CD14-positive monocyte (primary cell): ENCODE results near the gene ZSCAN22. TPM values are rescaled to one million over a fixed set of nuclear protein-coding genes. Genes with fewer than 3 reads are reported as not detected.
"Not testable (repeated sequence)": the region's sequence is repeated elsewhere in the genome, so short reads cannot be mapped to it uniquely, and the experiment has no call there.

Experiments used
- DNase-seq, 3 donors: peaks; one replicate each; pipeline ENCODE4 v3.0.0-alpha.2; 2011 to 2022
- H2AFZ ChIP-seq: 2 replicates; pipeline ENCODE4 v1.6.0; 2012; ENCODE audit warnings: mild to moderate bottlenecking, low read depth, low read length, inconsistent platforms; ENCODE audit not compliant: insufficient read depth, poor library complexity, severe bottlenecking
- H3K27ac ChIP-seq, 2 donors: 1 replicate in 1 of 2; 2 replicates in 1 of 2; pipeline ENCODE4 v1.5.1; 2012 to 2013; ENCODE audit warnings: low read length in 2 of 2, control low read depth in 1 of 2, inconsistent platforms in 1 of 2, low read depth in 1 of 2, mild to moderate bottlenecking in 1 of 2
- H3K27me3 ChIP-seq, 2 donors: one replicate each; pipeline versions ENCODE4 v1.6.0 to v1.6.1; 2011 to 2013; ENCODE audit warnings: low read length in 2 of 2; ENCODE audit not compliant: control insufficient read depth in 2 of 2, insufficient read depth in 2 of 2
- H3K36me3 ChIP-seq, 2 donors: replicated peaks in 1 of 2; 1 replicate in 1 of 2; 2 replicates in 1 of 2; pipeline versions ENCODE4 v1.5.1 to v1.6.1; 2012 to 2013; ENCODE audit warnings: low read length in 2 of 2, control low read depth in 1 of 2, inconsistent platforms in 1 of 2, mild to moderate bottlenecking in 1 of 2; ENCODE audit not compliant: insufficient read depth in 2 of 2, control insufficient read depth in 1 of 2
- H3K4me1 ChIP-seq, 2 donors: 1 replicate in 1 of 2; 2 replicates in 1 of 2; pipeline versions ENCODE4 v1.5.1 to v1.6.1; 2012 to 2013; ENCODE audit warnings: low read length in 2 of 2, control low read depth in 1 of 2, inconsistent platforms in 1 of 2, mild to moderate bottlenecking in 1 of 2, moderate library complexity in 1 of 2; ENCODE audit not compliant: insufficient read depth in 2 of 2, control insufficient read depth in 1 of 2
- H3K4me2 ChIP-seq: replicated peaks from 2 replicates; pipeline ENCODE3; 2012; ENCODE audit warnings: low read length, moderate library complexity, mild to moderate bottlenecking; ENCODE audit not compliant: poor library complexity, severe bottlenecking; ENCODE audit errors: extremely low read depth
- H3K4me3 ChIP-seq, 3 experiments: fragments of 200-600 bp in 1 of 3; sonication (generic) in 1 of 3; replicated peaks in 1 of 3; 1 replicate in 2 of 3; 2 replicates in 1 of 3; pipeline ENCODE4 v1.5.1; 2011 to 2013; ENCODE audit warnings: low read length in 3 of 3, mild to moderate bottlenecking in 3 of 3, control low read depth in 2 of 3, low read depth in 2 of 3, inconsistent platforms in 1 of 3, moderate library complexity in 1 of 3
- H3K79me2 ChIP-seq: 2 replicates; pipeline ENCODE4 v1.6.0; 2012; ENCODE audit warnings: mild to moderate bottlenecking, control low read depth, inconsistent platforms, low read length, moderate library complexity; ENCODE audit not compliant: insufficient read depth
- H3K9ac ChIP-seq: 2 replicates; pipeline ENCODE4 v1.6.0; 2017; ENCODE audit warnings: low read length, mild to moderate bottlenecking; ENCODE audit not compliant: insufficient read depth, poor library complexity, severe bottlenecking
- H3K9me3 ChIP-seq, 2 donors: replicated peaks in 1 of 2; 1 replicate in 1 of 2; 2 replicates in 1 of 2; pipeline versions ENCODE4 v1.5.1 to v1.6.1; 2012 to 2013; ENCODE audit warnings: low read length in 2 of 2, control low read depth in 1 of 2; ENCODE audit not compliant: control insufficient read depth in 1 of 2, insufficient read depth in 1 of 2
- H4K20me1 ChIP-seq: 2 replicates; pipeline ENCODE4 v1.6.0; 2012; ENCODE audit warnings: mild to moderate bottlenecking, low read length, control low read depth, moderate library complexity; ENCODE audit not compliant: insufficient read depth
- H3K27ac Mint-ChIP-seq, 7 donors: one replicate each; pipeline ENCODE4 v1.8.0; 2020; ENCODE audit warnings: mild to moderate bottlenecking in 7 of 7, mixed read lengths in 7 of 7, moderate library complexity in 6 of 7, inconsistent platforms in 2 of 7
- H3K27me3 Mint-ChIP-seq, 3 donors: one replicate each; pipeline ENCODE4 v1.8.0; 2021 to 2022; ENCODE audit warnings: low read depth in 3 of 3, mild to moderate bottlenecking in 3 of 3, mixed read lengths in 3 of 3, moderate library complexity in 3 of 3, inconsistent platforms in 1 of 3
- H3K36me3 Mint-ChIP-seq, 2 donors: one replicate each; pipeline ENCODE4 v1.8.0; 2020; ENCODE audit warnings: mixed read lengths in 2 of 2, inconsistent platforms in 1 of 2, mild to moderate bottlenecking in 1 of 2
- H3K4me1 Mint-ChIP-seq: one replicate; pipeline ENCODE4 v1.8.0; 2020; ENCODE audit warnings: mild to moderate bottlenecking, mixed read lengths
- H3K4me3 Mint-ChIP-seq, 2 donors: one replicate each; pipeline ENCODE4 v1.8.0; 2020; ENCODE audit warnings: mild to moderate bottlenecking in 2 of 2, mixed read lengths in 2 of 2, moderate library complexity in 1 of 2
- H3K9me3 Mint-ChIP-seq, 7 donors: one replicate each; pipeline ENCODE4 v1.8.0; 2020 to 2022; ENCODE audit warnings: mixed read lengths in 7 of 7, mild to moderate bottlenecking in 6 of 7, moderate library complexity in 6 of 7, inconsistent platforms in 2 of 7
- CTCF ChIP-seq: fragments of 200-600 bp; IDR thresholded peaks from one replicate; pipeline ENCODE4 v1.8.0; 2022; ENCODE audit warnings: antibody characterized with exemption, mild to moderate bottlenecking
- WGBS: methylation state at CpG from one replicate; pipeline ENCODE4 v1.1.5; 2013; ENCODE audit warnings: missing lambda C conversion rate; ENCODE audit not compliant: insufficient coverage; 5-methylcytosine and 5-hydroxymethylcytosine counted together
- intact Hi-C, 2 donors: fragments of 100-400 bp; cut with micrococcal nuclease; formaldehyde crosslinking; loops; one replicate each; pipeline versions ENCODE4 v1.15.0 to v1.15.1; 2023
- polyA plus RNA-seq, 3 donors: library from polyadenylated mRNA; depleted of rRNA in 1 of 3; unstranded in 2 of 3; stranded (reverse) in 1 of 3; fragments of 300-500 nt in 2 of 3; fragments of >200 nt in 1 of 3; fragmentation: Illumina TruSeq in 2 of 3; gene quantifications; 1 replicate in 2 of 3; 2 replicates in 1 of 3; pipeline ENCODE4 v1.2.3, GENCODE V29; 2012 to 2021

The ZSCAN22 gene
- polyA plus RNA-seq, 3 donors: 0.58 to 1.2 (median 0.99) TPM

GRCh38 chr19:58346961-58347929, 20.5 kb downstream of the ZSCAN22 start:
- intact Hi-C loops: no loop called here
- no peaks in the 10 kb centered on the region for H3K79me2 ChIP-seq
- peaks cover 0 to 5% of the 10 kb centered on the region in 2 donors for H3K36me3 ChIP-seq
- H4K20me1 ChIP-seq: no peaks in the 10 kb centered on the region
- TF ChIP-seq CTCF: no peak
- H3K4me3 ChIP-seq: peak overlapping the region; percentile 62 to 89 (median 73)
- Mint-ChIP-seq H3K4me3 (peak overlapping the region; percentile 93 to 98), H3K27me3 (peaks cover 7 to 39% (median 16%) of the 10 kb centered on the region in 3 donors), H3K36me3 (peaks cover 13 to 24% of the 10 kb centered on the region in 2 donors), H3K4me1 (peaks cover 30% of the 10 kb centered on the region), H3K27ac (peak overlapping the region; percentile 55 to 88 (median 84)), H3K9me3 (peaks cover 0 to 16% (median 4%) of the 10 kb centered on the region in 7 donors)
- peak overlapping the region; percentile 98 for H3K4me2 ChIP-seq
- peak overlapping the region; percentile 70 for H3K9ac ChIP-seq
- H3K27me3 ChIP-seq: peaks cover 0 to 26% of the 10 kb centered on the region in 2 donors
- WGBS: under 1% methylated on average over 76 of the region's 82 CpGs
- peak overlapping the region; percentile 94 for H2AFZ ChIP-seq
- peak; percentile 47 to 57 (median 47) for DNase-seq
- peak overlapping the region in 1 of 2 donors; percentile 75 for H3K27ac ChIP-seq
- peaks cover 16 to 31% of the 10 kb centered on the region in 2 donors for H3K4me1 ChIP-seq
- no peaks in the 10 kb centered on the region for H3K9me3 ChIP-seq

- H2AFZ ChIP-seq: peak overlapping the region; percentile 94
- H3K9me3 ChIP-seq, H3K36me3 ChIP-seq, H3K79me2 ChIP-seq, intact Hi-C loops, H4K20me1 ChIP-seq, DNase-seq: not testable (repeated sequence)
- Mint-ChIP-seq H3K36me3 (peaks cover 13 to 18% of the 10 kb centered on the region in 2 donors), H3K9me3 (peaks cover 0 to 13% (median 4%) of the 10 kb centered on the region in 7 donors), H3K27me3 (peaks cover 7 to 39% (median 16%) of the 10 kb centered on the region in 3 donors), H3K4me3 (peak overlapping the region; percentile 93 to 98), H3K4me1 (peaks cover 30% of the 10 kb centered on the region), H3K27ac (peak overlapping the region in 6 of 7 donors; percentile 55 to 88 (median 84))
- peak overlapping the region; percentile 98 for H3K4me2 ChIP-seq
- peaks cover 16 to 31% of the 10 kb centered on the region in 2 donors for H3K4me1 ChIP-seq
- peak overlapping the region; percentile 62 to 89 (median 73) for H3K4me3 ChIP-seq
- H3K27ac ChIP-seq: peak overlapping the region in 1 of 2 donors; percentile 75
- H3K27me3 ChIP-seq: peaks cover 0 to 26% of the 10 kb centered on the region in 2 donors
- H3K9ac ChIP-seq: peak overlapping the region; percentile 70
- 31% methylated on average over 2 of the region's 12 CpGs for WGBS
These were observed 21.3 kb downstream of the ZSCAN22 start for GRCh38 chr19:58348080-58348479.
